Naive B cell (primary cell): Measurements from ENCODE around the gene NAB1. TPM values are rescaled to one million over a fixed set of nuclear protein-coding genes. Genes with fewer than 3 reads are reported as not detected.
"Not testable (repeated sequence)": the region's sequence is repeated elsewhere in the genome, so short reads cannot be mapped to it uniquely, and the experiment has no call there.

Source experiments
- ATAC-seq, 2 donors: fragments of 150-1000 bp; cut with Tn5 transposase; 2 replicates each; pipeline ENCODE4 v1.10.0; 2021; ENCODE audit warnings: low read depth in 2 of 2, mild to moderate bottlenecking in 2 of 2, moderate library complexity in 2 of 2
- DNase-seq: peaks from one replicate; pipeline ENCODE4 v3.0.0; 2022
- H3K27ac Mint-ChIP-seq, 6 donors: one replicate each; pipeline ENCODE4 v1.8.0; 2020 to 2022; ENCODE audit warnings: mild to moderate bottlenecking in 6 of 6, mixed read lengths in 6 of 6, moderate library complexity in 5 of 6, inconsistent platforms in 2 of 6
- H3K27me3 Mint-ChIP-seq, 3 donors: one replicate each; pipeline ENCODE4 v1.8.0; 2021 to 2022; ENCODE audit warnings: mixed read lengths in 3 of 3, mild to moderate bottlenecking in 1 of 3
- H3K36me3 Mint-ChIP-seq, 2 donors: one replicate each; pipeline ENCODE4 v1.8.0; 2020 to 2022; ENCODE audit warnings: mixed read lengths in 2 of 2, inconsistent platforms in 1 of 2, mild to moderate bottlenecking in 1 of 2
- H3K4me1 Mint-ChIP-seq, 3 donors: one replicate each; pipeline ENCODE4 v1.8.0; 2020 to 2022; ENCODE audit warnings: mixed read lengths in 3 of 3, inconsistent platforms in 1 of 3, mild to moderate bottlenecking in 1 of 3, moderate library complexity in 1 of 3
- H3K4me3 Mint-ChIP-seq, 8 donors: one replicate each; pipeline ENCODE4 v1.8.0; 2020 to 2022; ENCODE audit warnings: mild to moderate bottlenecking in 8 of 8, mixed read lengths in 8 of 8, moderate library complexity in 8 of 8, inconsistent platforms in 2 of 8
- H3K9me3 Mint-ChIP-seq, 7 donors: one replicate each; pipeline ENCODE4 v1.8.0; 2020 to 2022; ENCODE audit warnings: mixed read lengths in 7 of 7, mild to moderate bottlenecking in 5 of 7, inconsistent platforms in 2 of 7, moderate library complexity in 1 of 7
- polyA plus RNA-seq, 6 donors: library from polyadenylated mRNA; unstranded; fragments of 300-500 nt; fragmentation: Illumina TruSeq; gene quantifications; one replicate each; pipeline ENCODE4 v1.2.3, GENCODE V29; 2021; ENCODE audit warnings: low read depth in 6 of 6

Gene NAB1, protein sequence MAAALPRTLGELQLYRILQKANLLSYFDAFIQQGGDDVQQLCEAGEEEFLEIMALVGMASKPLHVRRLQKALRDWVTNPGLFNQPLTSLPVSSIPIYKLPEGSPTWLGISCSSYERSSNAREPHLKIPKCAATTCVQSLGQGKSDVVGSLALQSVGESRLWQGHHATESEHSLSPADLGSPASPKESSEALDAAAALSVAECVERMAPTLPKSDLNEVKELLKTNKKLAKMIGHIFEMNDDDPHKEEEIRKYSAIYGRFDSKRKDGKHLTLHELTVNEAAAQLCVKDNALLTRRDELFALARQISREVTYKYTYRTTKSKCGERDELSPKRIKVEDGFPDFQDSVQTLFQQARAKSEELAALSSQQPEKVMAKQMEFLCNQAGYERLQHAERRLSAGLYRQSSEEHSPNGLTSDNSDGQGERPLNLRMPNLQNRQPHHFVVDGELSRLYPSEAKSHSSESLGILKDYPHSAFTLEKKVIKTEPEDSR
- polyA plus RNA-seq, result 1 to 10 TPM; 2.3 to 5.8 (median 3.0) TPM

GRCh38 chr2:190649035-190649797, at the start of gene NAB1:
NAB1 (plus strand) TSS chr2:190649083; CDS start chr2:190659177, 10,094 bp downstream.
- ATAC-seq, result peak; percentile 45 to 55
- peak; percentile 60 for DNase-seq
- peak within 1 kb of the TSS; percentile 88 to 99 (median 94) for H3K27ac Mint-ChIP-seq
- no peaks in the 10 kb centered on the region for H3K36me3 Mint-ChIP-seq
- no peaks in the 10 kb centered on the region for H3K27me3 Mint-ChIP-seq
- H3K9me3 Mint-ChIP-seq, result no peaks in the 10 kb centered on the region
- H3K4me1 Mint-ChIP-seq, result peaks cover 13 to 19% (median 17%) of the 10 kb centered on the region in 3 donors
- H3K4me3 Mint-ChIP-seq, result peak within 1 kb of the TSS; percentile 90 to 96 (median 93)

DNA sequence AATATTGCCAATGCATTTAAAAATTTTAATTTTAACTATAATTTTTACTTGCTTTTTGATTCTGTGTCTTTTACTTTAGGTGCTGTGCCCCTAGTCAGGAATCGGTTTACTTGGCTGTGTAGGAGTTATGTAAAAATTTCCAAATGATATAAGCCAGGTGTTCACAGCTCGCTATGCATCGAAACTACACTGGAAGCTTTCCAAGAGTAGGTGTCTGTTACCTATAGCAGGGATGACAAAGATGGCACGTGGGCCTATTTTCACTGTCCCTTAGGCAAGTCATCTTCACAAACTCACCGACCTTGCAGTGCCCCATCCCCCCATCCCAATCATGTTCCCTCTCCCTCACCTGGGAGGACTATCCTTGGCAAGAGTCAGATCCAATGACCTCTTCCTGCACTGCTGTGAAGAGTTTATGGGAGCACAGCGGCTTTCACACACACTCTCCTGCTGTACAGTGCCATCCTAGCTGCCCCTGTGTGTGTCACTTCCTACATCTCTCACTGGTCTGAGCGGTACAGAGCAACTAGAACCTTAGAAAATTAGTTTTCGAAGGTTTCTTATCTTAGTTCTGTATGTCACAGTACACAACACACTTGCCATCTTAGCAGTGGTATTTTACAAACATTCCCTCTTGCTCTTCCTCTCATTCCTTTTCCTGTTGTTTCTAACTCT, 49.2 kb upstream of the NAB1 start:
- Mint-ChIP-seq H3K9me3 (peaks cover 0 to 2% (median 0%) of the 10 kb centered on the region in 7 donors), H3K4me3 (no peak overlapping the region), H3K27ac (peak overlapping the region in 1 of 6 donors; percentile 5), H3K36me3 (no peaks in the 10 kb centered on the region), H3K4me1 (peaks cover 0 to 5% (median 3%) of the 10 kb centered on the region in 3 donors), H3K27me3 (no peaks in the 10 kb centered on the region)
- no peak for ATAC-seq
- DNase-seq, result no peak

- ATAC-seq, result no peak
- Mint-ChIP-seq H3K4me3 (no peak overlapping the region), H3K36me3 (no peaks in the 10 kb centered on the region), H3K27me3 (no peaks in the 10 kb centered on the region), H3K4me1 (peaks cover 0 to 5% (median 3%) of the 10 kb centered on the region in 3 donors), H3K9me3 (peaks cover 0 to 2% (median 0%) of the 10 kb centered on the region in 7 donors), H3K27ac (peak overlapping the region in 3 of 6 donors; percentile 5 to 77 (median 45))
- DNase-seq, result no peak
These were observed 48.4 kb upstream of the NAB1 start for GRCh38 chr2:190600293-190601103.

DNA sequence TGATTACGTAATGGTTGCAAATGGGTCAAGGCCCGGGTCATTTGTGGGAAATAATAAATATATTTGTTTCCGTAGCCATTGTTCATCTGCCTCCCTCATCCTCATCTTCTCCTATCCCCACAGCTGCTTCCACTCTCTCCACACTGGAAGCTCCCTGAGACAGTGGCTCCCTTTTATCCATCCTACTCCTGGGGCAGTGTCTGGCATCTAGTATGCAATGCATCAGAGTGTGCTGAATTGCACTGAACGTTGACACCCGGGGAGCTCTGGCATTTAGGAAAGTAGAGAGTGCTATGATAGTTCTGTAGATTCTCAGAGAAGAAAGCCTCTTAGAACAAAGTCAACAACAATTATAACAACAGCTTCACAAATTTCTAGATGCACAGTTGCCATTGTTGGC, 45.5 kb upstream of the NAB1 start:
- H3K4me3 Mint-ChIP-seq, result peak overlapping the region in 1 of 8 donors; percentile 6
- no peaks in the 10 kb centered on the region for H3K9me3 Mint-ChIP-seq
- H3K27ac Mint-ChIP-seq, result no peak overlapping the region
- H3K27me3 Mint-ChIP-seq, result no peaks in the 10 kb centered on the region
- ATAC-seq, result no peak
- no peak for DNase-seq
- H3K4me1 Mint-ChIP-seq, result peaks cover 5 to 11% (median 7%) of the 10 kb centered on the region in 3 donors
- H3K36me3 Mint-ChIP-seq, result no peaks in the 10 kb centered on the region

DNA sequence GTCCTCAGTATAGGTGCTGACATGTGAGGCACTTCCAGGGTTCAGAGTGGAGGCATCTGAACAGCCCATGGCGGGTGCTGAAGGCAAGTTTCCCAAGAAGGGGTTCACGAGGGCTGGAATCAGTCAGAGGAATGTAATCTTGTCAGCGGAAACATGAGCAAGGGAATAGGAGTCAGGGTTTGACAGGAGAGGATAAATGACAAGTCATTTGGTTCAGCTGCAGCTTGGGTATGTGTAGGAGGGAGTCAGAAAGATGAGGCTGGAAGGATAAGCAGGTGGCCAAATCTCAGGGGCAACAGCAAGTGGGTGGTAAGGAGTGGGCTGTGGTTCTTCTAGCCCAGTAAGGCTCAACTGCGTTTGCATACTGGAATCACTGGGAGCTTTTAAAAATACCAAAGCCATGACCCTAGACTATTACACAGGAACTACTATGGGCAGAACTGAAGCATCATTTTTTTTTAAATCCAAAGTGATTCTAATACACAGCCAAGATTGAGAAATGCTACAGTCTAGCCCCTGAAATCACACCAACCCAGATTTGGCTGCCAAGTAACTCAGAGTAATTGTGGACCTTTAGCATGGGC, 41.8 kb upstream of the NAB1 start:
- peaks cover 0 to 5% (median 0%) of the 10 kb centered on the region in 7 donors for H3K9me3 Mint-ChIP-seq
- no peak for ATAC-seq
- H3K4me3 Mint-ChIP-seq, result no peak overlapping the region
- H3K4me1 Mint-ChIP-seq, result peaks cover 4 to 5% (median 5%) of the 10 kb centered on the region in 3 donors
- no peak overlapping the region for H3K27ac Mint-ChIP-seq
- H3K27me3 Mint-ChIP-seq, result no peaks in the 10 kb centered on the region
- H3K36me3 Mint-ChIP-seq, result no peaks in the 10 kb centered on the region
- DNase-seq, result no peak

DNA sequence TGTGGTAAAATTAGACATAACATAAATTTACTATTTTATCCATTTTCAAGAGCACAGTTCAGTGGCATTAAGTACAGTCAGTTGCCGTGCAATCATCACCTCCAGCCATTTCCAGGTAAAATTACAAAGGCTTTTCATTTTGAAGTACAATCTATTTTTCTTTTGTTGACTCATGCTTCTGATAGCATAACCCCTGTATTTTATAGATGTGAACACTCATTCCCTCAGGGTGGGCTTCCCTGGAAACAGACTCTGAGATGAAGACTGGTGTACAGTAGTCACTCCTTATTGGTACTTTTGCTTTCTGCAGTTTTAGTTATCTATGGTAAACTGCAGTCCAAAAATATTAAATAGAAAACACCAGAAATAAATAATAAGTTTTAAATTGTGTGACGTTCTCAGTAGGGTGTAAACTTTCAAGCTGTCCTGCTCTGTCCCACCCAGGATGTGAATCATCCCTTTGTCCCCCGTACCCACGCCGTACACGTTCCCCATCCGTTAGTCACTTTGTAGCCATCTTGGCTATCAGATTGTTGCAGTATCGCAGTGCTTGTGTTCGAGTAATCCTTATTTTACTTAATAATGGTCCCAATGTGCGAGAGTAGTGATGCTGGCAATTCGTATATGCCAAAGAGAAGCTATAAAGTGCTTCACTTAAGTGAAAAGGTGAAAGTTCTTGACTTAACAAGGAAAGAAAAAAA, 41.1 kb upstream of the NAB1 start:
- ATAC-seq, result no peak
- H3K9me3 Mint-ChIP-seq, result peaks cover 0 to 5% (median 0%) of the 10 kb centered on the region in 7 donors
- H3K4me1 Mint-ChIP-seq, result peaks cover 4 to 5% (median 5%) of the 10 kb centered on the region in 3 donors
- H3K36me3 Mint-ChIP-seq, result no peaks in the 10 kb centered on the region
- H3K4me3 Mint-ChIP-seq, result no peak overlapping the region
- no peak overlapping the region for H3K27ac Mint-ChIP-seq
- DNase-seq, result no peak
- H3K27me3 Mint-ChIP-seq, result no peaks in the 10 kb centered on the region

DNA sequence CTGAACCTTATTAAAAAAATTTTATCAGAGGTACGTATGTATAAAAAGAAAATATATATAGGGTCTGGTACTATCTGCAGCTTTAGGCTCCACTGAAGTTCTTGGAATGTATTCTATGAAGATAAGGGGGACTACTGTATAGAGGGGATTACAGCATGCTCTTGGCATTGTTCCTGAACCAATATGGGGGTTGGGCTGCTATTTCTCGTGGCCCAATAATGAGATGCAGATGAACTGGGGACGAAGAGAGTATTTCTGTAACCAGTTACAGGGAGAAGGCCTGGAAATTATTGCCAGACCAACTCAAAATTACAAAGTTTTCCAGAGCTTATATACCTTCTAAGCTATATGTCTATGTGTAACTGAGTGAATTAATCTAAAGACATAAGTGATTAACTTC, 40.0 kb upstream of the NAB1 start:
- not testable (repeated sequence) for H3K4me1 Mint-ChIP-seq, H3K36me3 Mint-ChIP-seq, H3K27me3 Mint-ChIP-seq, DNase-seq, ATAC-seq, H3K4me3 Mint-ChIP-seq, H3K9me3 Mint-ChIP-seq
- peak overlapping the region in 2 of 6 donors; percentile 9 to 39 for H3K27ac Mint-ChIP-seq

DNA sequence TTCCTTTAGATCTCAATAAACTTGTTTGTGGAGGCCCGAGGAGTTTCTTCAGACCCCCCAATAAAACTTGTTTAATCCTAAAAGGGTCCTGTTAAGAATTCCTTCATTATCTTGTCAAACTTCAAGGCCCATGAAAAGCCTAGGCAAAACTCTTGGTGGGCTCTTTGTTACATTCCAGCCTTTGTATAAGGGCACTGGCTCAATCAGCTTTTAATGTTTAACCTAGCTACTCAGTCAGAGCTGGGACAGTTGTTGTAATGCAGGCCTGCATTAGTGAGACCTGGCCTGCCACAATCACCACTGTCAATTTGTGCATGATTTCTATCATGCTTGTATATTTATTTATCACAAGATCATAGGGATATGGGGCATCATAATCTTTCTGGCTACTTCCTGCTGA, 39.5 kb upstream of the NAB1 start:
- not testable (repeated sequence) for DNase-seq, H3K9me3 Mint-ChIP-seq, H3K27me3 Mint-ChIP-seq, H3K4me3 Mint-ChIP-seq, H3K4me1 Mint-ChIP-seq, H3K36me3 Mint-ChIP-seq, H3K27ac Mint-ChIP-seq, ATAC-seq

- not testable (repeated sequence) for H3K27me3 Mint-ChIP-seq, DNase-seq, H3K4me3 Mint-ChIP-seq, H3K27ac Mint-ChIP-seq, ATAC-seq, H3K4me1 Mint-ChIP-seq, H3K9me3 Mint-ChIP-seq, H3K36me3 Mint-ChIP-seq
These were observed 38.4 kb upstream of the NAB1 start for GRCh38 chr2:190610528-190610927.

DNA sequence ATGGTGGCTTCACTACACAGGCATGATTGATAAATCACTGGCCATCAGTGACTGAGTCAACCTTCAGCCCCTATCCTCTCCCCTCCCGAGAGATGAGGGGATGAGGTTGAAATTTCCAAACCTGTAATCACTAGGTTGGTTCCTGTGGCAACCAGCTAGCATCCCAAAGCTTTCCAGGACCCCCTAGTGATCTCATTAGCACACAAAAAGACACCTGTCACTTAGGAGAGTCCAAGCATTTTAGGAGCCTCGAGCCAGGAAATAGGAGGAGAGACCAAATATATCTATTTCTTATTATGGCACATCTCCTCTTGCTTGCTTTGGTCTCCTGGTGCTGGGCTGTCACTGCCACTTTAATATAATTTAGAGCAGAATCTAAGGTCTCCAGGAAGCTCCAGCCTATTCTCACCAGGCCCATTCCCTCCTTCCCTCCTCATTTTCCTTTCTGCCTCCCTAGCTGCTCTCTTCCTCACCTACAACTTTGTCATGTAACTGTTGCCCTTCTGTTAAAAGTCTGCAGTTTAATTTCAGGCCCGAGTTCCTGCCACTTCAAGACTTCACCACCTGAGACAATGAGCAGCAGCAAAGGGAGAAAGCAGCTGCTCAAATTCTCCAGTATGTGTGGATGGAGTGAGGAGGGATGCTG, 33.2 kb upstream of the NAB1 start:
- Mint-ChIP-seq H3K36me3 (peaks cover 0 to 7% of the 10 kb centered on the region in 2 donors), H3K27ac (no peak overlapping the region), H3K4me3 (no peak overlapping the region), H3K27me3 (no peaks in the 10 kb centered on the region), H3K9me3 (peaks cover 0 to 6% (median 0%) of the 10 kb centered on the region in 7 donors), H3K4me1 (no peaks in the 10 kb centered on the region)
- DNase-seq, result no peak
- ATAC-seq, result no peak

- H3K27me3 Mint-ChIP-seq, result no peaks in the 10 kb centered on the region
- no peaks in the 10 kb centered on the region for H3K4me1 Mint-ChIP-seq
- no peak for DNase-seq
- H3K36me3 Mint-ChIP-seq, result peaks cover 0 to 7% of the 10 kb centered on the region in 2 donors
- no peak overlapping the region for H3K4me3 Mint-ChIP-seq
- no peak for ATAC-seq
- no peak overlapping the region for H3K27ac Mint-ChIP-seq
- peaks cover 0 to 4% (median 0%) of the 10 kb centered on the region in 7 donors for H3K9me3 Mint-ChIP-seq
These were observed 30.9 kb upstream of the NAB1 start for GRCh38 chr2:190618030-190618429.
